Lung microvascular endothelial cell (primary cell): ENCODE results near the gene PMFBP1. TPM values are rescaled to one million over a fixed set of nuclear protein-coding genes. Genes with fewer than 3 reads are reported as not detected.
A peak's percentile ranks its signal among the peaks of the same experiment; 100 is the strongest.

Experiments used
- DNase-seq, 2 donors: peaks; one replicate each; pipeline versions ENCODE4 v3.0.0 to v3.0.0-alpha.2; 2010; ENCODE audit warnings: low read depth in 2 of 2
- total RNA-seq: library from RNA; depleted of rRNA; stranded (reverse); fragments of >200 nt; gene quantifications from 2 replicates; pipeline ENCODE4 v1.2.1, GENCODE V29; 2014

The PMFBP1 gene
- total RNA-seq, result under 0.01 TPM in 2 replicates

GRCh38 chr16:72172105-72173034 lies at the start of gene PMFBP1:
Gene PMFBP1 (minus strand): TSS chr16:72172155. CDS start chr16:72171208, 947 bp downstream.
- DNase-seq, result peak; percentile 70 to 95

- no peak for DNase-seq
Observed at GRCh38 chr16:72221630-72222024, 49.7 kb upstream of the PMFBP1 start.

DNA sequence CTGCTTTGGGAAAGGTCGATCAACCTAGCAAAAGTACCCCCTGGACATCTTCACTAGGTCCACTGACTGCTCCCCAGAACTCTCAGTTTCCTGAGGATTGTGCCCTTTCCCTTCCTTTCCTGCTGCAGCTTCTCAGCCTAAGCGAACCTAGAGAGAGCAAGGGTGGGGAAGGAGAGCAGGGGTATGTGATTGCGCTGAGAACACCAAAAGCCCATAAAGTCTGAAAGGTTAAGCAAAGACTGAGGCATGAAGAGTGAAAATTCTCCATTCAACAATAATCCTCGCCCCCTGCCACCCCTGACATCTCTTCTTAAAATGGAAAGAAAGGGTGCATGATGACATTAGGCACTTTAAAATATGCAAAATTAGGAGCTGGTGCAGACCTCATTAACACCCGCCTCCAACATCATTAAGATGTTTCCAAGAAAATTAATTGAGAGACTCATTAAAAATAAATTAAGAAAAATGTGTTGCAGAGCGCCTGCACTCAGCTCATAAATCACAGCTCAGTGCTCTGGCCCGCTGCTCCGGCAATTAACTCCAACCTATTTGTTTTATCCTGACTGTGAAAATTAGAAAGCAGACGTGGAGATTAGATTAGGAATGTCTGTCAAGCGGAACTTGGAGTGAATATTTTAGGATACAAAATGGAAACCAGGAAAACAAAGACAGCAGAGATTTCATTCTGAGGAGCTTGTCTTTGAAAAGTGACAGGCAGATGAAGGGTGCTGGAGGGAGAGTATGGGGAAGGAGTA lies 49.1 kb upstream of the PMFBP1 start:
- no peak for DNase-seq

GRCh38 chr16:72219282-72219681 lies 47.3 kb upstream of the PMFBP1 start:
- no peak for DNase-seq

DNA sequence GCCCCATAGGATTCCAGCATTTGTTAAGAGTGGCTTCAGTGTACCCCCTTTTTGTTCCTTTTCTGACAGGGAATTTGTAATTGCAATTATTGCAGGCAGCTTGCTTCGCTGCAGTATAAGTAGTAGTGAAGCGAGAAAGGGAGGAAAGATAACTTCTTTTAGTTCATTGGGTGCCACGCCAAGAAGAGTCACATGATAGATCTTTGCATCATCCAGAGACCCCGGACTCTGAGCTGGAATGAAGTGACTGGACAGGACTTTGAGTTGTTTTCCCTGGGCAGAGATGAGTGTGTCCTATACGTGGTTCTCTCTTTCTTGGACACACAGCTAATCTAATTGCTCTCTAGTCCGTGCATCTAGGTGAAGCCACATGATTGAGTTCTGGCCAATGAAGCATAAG lies 44.8 kb upstream of the PMFBP1 start:
- no peak for DNase-seq

- DNase-seq, result no peak
Observed at GRCh38 chr16:72214821-72215220, 42.9 kb upstream of the PMFBP1 start.

GRCh38 chr16:72211110-72211509 lies 39.2 kb upstream of the PMFBP1 start:
- no peak for DNase-seq

- no peak for DNase-seq
Observed at GRCh38 chr16:72210555-72210954, 38.6 kb upstream of the PMFBP1 start.

GRCh38 chr16:72210072-72210471 lies 38.1 kb upstream of the PMFBP1 start:
- no peak for DNase-seq

DNA sequence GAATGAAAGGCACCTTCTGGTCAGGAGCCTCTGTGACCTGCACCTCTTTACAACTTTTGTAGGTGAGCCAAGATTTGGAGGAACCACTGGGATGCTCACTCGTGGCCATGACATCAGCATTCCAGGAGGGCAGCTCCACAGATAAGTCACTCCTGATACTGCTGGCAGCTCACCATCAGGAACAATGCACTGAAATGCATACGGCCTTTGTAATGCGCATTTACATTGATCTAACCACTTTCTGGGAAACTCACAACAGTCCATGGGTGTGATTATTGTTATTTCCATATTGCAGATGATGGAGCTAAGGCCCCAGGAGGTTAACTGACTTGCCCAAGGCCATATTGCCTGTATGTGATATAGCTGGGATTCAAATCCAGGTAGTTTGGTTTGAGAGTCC lies 34.3 kb upstream of the PMFBP1 start:
- DNase-seq, result no peak

GRCh38 chr16:72203401-72203800 lies 31.4 kb upstream of the PMFBP1 start:
- DNase-seq, result peak; percentile 73 to 80

DNA sequence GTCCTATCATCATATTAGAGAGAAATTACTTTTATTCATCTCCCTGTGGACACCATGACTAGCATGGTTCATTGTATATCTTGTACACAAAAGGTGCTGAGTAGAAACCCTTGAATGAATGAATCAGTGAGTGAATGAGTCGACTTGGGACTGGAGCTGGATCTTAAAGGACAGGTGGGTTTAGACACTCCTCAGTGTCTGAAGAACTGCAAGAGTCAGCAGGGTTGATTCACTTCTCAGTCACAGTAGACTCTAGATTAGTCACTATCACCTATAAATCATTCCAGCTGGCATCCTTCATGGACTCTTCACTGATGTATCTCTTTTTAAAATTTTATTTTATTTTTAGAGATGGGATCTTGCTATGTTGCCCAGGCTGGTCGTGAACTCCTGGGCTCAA lies 30.1 kb upstream of the PMFBP1 start:
- no peak for DNase-seq

- DNase-seq, result no peak
Observed at GRCh38 chr16:72201387-72201786, 29.4 kb upstream of the PMFBP1 start.

DNA sequence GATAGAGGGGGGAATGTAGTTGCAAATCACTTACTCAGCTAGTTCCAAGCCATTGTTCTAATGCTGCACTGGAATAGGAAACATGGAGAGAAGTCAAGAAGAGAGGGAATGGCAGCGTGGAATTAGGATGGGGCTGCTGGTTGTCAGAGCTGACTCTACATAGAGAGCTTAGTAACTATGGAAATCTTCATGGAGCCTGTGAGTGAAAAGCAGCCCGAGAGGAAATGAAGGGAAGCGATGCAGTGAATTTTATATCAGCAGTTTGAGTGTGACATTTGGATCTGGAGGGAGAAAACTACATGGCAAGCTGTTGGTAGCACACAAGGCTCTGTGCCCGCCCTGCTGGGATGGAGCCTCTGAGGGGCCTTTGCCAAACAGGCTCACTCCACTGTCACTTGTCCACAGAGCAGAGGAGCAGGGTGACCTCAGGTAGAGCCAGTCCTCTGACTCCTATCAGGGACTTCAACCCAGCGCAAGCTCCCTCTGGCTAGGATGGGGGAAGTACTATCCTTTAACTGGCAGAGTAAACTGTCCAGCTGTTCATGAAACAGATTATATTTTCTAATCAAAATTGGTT lies 27.9 kb upstream of the PMFBP1 start:
- peak in 1 of 2 donors; percentile 29 for DNase-seq

GRCh38 chr16:72198771-72199201 lies 26.8 kb upstream of the PMFBP1 start:
- no peak for DNase-seq

DNA sequence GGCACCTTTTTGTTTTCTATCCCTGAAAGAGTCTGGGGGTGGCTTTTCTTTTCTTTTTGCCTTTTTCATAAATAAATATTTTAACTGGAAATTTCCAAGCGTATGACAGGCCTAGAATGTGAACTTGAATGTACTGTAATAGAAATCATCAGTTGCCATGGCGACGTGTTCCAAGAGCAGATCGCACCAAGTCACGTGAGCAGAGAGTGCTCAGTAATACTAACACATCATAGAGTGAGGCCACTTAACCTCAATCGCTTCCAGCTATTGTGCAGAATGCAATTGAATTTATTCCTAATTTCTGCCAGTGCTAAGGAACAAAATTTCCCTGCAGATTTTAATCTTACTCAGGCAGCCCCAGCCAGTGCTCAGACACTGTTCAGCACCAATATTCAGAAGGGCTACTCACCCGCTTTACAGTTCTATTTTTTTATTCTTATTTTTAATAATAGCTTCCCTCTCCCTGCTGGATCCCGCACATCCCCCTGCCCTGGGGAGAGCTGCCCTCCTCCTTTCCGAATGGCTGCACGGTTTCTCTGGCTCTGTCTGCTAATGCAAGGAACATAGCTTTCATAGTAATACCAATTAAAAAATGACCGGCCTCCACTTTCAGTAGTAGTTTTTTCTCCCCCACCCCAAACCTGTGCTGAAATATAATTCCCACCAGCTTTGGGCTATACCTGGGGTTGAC lies 26.2 kb upstream of the PMFBP1 start:
- peak; percentile 79 to 86 for DNase-seq

DNA sequence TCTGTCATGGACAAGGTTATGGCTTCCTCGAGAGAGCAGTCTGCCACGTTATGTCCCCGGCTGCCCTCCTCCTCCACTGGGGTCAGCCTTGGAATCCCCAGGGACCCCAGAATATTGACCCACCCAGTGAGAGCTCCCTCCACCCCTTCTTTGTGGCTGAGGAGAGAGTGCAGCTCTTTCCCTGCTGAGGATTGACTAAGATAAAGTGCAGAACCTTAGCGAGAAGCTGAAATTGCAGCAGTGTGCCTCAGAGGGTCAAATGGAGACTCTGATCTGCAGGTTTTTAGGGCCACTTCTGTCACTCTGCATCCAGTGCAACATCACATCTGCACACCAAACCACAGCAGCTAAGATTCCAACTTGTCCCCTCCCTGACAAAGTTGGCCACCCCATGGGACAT lies 25.6 kb upstream of the PMFBP1 start:
- DNase-seq, result no peak

GRCh38 chr16:72195609-72196008 lies 23.7 kb upstream of the PMFBP1 start:
- peak in 1 of 2 donors; percentile 12 for DNase-seq

DNA sequence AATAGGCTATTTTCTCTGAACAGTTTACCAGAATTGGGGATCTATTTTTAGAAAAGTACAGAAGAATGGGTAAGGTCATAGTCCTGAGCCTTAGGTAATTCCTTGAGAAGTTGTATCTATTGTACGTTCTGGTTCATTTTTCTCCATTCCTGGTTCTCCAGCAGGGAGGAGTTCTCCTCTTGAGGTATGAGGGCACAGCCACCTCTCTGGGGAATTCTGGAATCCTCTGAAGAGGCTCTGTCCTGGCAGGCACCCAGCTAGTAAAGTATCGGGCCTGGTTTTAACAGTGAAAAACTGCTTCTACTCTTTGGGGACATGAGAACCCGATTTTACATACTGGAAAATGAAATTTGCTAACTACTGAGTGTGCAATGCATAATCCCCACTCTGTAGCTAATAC lies 19.6 kb upstream of the PMFBP1 start:
- DNase-seq, result no peak

- peak; percentile 45 to 66 for DNase-seq
Observed at GRCh38 chr16:72189865-72190371, 18.0 kb upstream of the PMFBP1 start.

- no peak for DNase-seq
Observed at GRCh38 chr16:72188541-72188940, 16.6 kb upstream of the PMFBP1 start.
